G401 (cell line): ENCODE results near the gene TDRD1. TPM values are rescaled to one million over a fixed set of nuclear protein-coding genes. Genes with fewer than 3 reads are reported as not detected.
"Not testable (repeated sequence)": the region's sequence is repeated elsewhere in the genome, so short reads cannot be mapped to it uniquely, and the experiment has no call there.

ENCODE experiments used
- DNase-seq: peaks from one replicate; pipeline ENCODE4 v3.0.0-alpha.2; 2015; ENCODE audit warnings: low spot score
- in situ Hi-C: cut with HindIII; loops from 2 replicates; pipeline ENCODE4 v1.10.0; 2016; ENCODE audit warnings: low sequenced_read_pairs, mixed read lengths
- total RNA-seq: library from RNA; depleted of rRNA; stranded (reverse); fragments of >200 nt; shearing (Covaris generic); gene quantifications from 2 replicates; pipeline ENCODE4 v1.2.3, GENCODE V29; 2014; rRNA removed

Gene TDRD1, protein sequence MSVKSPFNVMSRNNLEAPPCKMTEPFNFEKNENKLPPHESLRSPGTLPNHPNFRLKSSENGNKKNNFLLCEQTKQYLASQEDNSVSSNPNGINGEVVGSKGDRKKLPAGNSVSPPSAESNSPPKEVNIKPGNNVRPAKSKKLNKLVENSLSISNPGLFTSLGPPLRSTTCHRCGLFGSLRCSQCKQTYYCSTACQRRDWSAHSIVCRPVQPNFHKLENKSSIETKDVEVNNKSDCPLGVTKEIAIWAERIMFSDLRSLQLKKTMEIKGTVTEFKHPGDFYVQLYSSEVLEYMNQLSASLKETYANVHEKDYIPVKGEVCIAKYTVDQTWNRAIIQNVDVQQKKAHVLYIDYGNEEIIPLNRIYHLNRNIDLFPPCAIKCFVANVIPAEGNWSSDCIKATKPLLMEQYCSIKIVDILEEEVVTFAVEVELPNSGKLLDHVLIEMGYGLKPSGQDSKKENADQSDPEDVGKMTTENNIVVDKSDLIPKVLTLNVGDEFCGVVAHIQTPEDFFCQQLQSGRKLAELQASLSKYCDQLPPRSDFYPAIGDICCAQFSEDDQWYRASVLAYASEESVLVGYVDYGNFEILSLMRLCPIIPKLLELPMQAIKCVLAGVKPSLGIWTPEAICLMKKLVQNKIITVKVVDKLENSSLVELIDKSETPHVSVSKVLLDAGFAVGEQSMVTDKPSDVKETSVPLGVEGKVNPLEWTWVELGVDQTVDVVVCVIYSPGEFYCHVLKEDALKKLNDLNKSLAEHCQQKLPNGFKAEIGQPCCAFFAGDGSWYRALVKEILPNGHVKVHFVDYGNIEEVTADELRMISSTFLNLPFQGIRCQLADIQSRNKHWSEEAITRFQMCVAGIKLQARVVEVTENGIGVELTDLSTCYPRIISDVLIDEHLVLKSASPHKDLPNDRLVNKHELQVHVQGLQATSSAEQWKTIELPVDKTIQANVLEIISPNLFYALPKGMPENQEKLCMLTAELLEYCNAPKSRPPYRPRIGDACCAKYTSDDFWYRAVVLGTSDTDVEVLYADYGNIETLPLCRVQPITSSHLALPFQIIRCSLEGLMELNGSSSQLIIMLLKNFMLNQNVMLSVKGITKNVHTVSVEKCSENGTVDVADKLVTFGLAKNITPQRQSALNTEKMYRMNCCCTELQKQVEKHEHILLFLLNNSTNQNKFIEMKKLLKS
- total RNA-seq: not detected in 2 replicates

DNA sequence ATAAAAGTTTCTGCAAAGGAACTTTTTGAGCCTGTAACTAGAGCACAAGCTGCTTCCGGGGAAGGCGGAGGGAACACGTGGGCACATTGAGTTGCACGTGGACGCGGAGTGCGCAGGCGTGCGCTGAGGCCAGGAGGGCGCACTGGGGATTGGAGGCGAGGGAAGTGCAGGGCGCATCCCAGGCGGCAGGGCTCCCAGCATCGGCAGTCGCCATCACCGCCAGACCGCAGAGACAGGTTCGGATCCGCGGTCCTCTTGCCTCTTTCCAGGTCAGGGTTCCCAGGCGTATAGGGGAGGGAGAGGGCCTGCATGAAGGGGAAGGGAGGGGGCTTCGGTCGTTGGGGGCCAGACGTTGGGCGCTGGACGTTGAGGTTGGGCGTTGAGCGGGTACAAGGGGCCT lies at the start of gene TDRD1:
TSS of gene TDRD1 (plus strand) at position 206 of the 400 bp plus-strand sequence. CDS start 8,479 bp downstream, outside the sequence.
- in situ Hi-C loops: no loop called here
- no peak for DNase-seq

DNA sequence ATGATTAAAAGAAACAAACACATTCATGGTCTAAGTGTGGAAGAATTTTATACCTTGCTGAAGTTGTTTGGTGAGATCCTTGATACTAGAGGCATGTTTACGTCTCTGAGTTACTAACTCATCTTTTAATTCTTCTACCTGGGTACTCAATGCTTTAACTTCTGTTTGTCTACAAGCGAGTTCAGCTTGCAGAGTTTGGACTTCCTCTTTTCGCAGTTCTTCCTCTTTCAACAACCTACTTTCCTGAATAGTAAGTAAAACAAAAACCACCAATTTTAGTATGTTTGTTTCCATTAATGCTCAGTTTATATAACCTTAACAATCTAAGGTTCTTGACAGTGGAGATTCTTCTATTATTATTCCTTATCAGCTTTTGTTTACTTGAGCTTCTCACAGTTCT lies 48.1 kb upstream of the TDRD1 start:
- DNase-seq: no peak
- in situ Hi-C loops: no loop called here

DNA sequence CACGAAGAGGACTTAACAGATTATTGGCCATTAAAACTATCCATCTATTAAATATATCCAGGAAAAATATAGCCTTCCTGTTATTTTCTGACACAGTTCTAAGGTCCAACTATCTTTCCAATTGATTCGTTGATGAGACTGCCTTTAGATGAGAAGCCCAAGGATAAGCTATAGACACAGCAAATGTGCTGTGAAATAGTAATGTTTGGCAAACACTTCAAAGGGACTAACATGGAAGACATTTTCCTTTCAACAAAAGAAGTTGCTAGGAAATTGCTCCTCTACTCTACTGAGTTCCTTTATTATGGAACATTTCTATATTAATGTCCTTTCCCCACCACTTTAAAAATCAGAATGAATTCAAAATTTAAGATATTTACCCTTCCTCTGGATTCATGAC lies 43.7 kb upstream of the TDRD1 start:
- in situ Hi-C loops: no loop called here
- no peak for DNase-seq

DNA sequence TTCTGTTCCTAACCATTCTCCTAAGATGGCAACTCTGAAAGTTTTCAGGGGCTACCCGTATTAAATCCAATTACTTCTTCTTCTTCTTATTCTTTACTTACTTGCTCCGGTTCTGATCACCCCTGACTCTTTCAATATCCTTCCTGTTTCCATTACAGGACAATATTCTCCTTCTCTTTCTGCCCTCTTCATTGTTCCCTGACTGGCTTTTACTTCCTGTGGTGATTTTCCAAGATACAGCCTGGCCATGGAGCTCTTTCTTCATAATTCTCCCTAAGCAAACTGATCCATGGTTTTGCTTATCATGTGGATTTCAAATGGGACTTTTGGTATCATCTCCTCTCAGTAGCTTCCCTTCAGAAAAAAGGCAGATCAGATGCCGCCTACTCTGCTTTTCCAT lies 40.6 kb upstream of the TDRD1 start:
- DNase-seq: no peak
- in situ Hi-C loops: no loop called here

DNA sequence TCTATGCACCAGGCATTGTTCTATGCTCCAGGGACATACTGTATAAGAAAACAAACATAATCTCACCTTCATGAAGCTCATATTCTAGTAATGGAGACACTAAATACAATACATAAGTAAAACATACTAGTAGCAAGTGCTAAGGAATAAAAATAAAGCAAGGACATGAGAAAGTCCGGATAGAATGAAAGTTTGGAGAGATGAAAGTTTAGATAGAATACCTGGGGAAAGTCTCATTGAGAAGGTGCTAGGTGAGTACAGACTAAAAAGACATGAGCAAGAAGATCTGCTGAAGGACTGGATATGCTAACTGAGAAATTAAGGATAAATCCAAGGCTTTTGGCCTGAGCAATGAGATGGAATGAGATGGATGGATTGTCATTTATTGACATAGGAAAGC lies 39.1 kb upstream of the TDRD1 start:
- in situ Hi-C loops: no loop called here

DNA sequence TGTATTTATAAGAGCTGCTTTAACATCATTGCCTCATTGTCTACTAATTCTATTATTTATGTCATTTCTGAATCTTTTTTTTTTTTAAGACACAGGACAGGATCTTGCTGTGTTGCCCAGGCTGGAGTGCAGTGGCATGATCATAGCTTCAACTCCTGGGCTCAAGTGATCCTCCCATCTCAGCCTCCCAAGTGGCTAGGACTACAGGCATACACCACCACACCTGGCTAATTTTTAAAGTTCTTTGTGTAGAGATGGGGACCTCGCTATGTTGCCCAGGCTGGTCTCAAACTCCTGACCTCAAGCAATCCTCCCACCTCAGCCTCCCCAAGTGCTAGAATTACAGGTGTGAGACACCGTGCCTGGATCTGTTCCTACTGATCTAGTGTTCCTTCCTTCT lies 38.3 kb upstream of the TDRD1 start:
- DNase-seq, in situ Hi-C loops: not testable (repeated sequence)

More for the DNA sequence above, 39.1 kb upstream of the TDRD1 start:
- DNase-seq: no peak

DNA sequence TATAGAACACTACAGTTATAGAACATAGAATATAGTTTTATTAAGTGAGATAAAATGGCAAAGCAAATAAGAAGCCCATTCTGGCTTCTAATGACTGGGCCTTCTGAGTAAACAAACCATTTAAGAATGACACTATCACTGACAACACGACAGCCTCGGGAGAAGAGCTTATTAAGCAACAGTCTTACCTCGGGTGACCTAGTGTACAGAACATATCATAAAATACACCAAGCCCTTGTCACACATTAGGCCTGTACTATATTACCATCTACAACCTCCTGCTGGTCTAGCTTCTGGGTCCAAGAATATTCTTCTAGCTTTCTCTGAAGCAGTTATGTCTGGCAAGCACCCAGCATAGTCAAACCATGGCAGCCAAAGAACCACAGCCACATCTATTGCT lies 37.1 kb upstream of the TDRD1 start:
- DNase-seq: no peak
- in situ Hi-C loops: no loop called here

DNA sequence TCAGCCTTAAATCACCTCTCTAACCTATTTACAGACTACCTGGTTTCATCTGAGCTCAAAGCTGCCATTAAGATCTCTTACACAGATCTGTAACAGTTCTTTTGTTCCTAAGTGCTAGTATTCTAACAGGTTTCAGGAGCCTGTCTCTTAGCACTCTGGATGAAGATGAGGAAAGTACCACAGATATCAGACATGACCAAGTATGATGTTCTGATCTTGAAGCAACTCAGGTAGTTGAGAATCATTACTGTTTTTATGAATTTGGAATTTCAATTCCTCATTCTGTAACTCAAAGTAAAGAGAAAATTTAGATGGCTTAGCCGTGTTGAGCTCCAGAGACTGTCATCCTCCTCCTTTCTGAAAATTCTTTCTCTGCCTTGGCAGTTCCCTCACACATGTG lies 36.0 kb upstream of the TDRD1 start:
- no peak for DNase-seq
- in situ Hi-C loops: no loop called here

DNA sequence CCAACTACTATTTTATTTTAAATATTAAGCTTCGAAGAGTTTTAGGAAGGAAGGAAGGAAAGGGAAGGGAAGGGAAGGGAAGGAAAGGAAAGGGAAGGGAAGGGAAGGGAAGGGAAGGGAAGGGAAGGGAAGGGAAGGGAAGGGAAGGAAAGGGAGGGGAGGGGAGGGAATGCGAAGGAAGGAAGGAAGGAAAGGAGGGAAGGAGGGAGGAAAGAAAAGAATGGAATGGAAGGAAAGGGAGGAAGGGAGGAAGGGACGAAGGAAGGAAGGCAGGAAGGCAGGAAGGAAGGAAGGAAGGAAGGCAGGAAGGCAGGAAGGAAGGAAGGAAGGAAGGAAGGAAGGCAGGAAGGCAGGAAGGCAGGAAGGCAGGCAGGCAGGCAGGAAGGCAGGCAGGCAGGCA lies 29.7 kb upstream of the TDRD1 start:
- in situ Hi-C loops, DNase-seq: not testable (repeated sequence)

DNA sequence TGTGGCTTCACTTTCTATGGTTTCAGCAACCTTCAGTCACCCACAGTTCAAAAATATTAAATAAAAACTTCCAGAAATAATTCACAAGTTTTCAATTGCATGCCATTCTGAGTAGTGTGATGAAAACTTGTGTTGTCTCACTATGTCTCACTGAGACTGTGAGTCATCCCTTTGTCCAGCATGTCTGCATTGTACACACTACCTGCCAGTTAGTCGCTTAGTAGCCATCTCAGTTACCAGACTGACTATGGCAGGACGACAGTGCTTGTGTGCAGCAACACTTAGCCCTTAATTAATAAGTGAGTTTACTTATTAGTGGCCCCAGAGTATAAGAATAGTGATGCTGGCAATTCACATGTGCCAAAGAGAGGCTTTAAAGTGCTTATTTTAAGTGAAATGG lies 27.7 kb upstream of the TDRD1 start:
- in situ Hi-C loops: no loop called here
- DNase-seq: no peak

DNA sequence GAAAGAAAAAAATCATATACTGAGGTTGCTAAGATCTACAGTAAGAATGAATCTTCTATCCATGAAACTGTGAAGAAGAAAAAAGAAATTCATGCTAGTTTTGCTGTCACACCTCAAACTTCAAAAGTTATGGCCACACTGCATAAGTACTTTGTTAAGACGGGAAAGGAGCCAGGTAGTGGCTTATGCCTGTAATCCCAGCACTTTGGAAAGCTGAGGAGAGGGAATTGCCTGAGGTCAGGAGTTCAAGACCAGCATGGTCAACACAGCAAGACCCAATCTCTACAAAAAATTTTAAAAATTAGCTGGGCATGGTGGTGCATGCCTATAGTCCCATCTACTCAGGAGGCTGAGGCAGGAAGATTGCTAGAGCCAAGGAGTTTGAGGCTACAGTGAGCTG lies 27.3 kb upstream of the TDRD1 start:
- no peak for DNase-seq
- in situ Hi-C loops: no loop called here

DNA sequence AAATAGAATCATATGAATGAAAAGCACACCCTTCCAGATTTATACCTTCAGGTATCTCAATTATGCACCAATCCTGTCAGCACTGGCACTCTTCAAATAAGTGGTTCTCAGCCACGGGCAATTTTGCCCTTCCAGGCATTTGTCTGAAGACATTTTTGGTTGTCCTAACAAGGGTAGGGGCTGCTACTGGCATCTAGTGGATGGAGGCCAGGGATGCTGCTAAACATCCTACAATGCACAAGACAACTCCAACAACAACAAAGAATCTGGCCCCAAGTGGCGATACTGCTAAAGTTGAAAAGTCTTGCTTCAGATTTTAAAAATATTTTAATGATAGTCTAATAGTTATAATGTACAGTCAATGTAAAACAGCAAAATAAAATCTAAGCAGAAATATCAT lies 21.2 kb upstream of the TDRD1 start:
- DNase-seq: no peak
- in situ Hi-C loops: no loop called here

DNA sequence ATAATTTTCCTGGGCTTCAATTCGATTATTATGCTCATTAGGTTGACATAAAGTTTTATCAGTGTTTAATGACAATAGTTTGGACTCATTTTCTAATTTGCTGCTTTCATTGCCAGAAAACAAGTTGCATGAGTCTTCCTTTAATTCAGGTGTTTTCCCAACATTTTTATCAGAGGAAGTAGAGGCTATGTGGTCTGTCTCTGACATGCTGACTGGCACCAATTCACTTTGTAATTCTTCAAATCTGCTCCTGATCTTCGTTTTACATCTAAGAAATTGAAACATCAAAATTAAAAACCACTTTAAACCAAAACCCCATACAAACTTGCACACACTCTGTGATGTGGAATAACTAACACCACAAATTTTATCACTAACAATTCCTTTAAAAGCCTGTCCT lies 16.1 kb upstream of the TDRD1 start:
- DNase-seq: no peak
- in situ Hi-C loops: no loop called here

DNA sequence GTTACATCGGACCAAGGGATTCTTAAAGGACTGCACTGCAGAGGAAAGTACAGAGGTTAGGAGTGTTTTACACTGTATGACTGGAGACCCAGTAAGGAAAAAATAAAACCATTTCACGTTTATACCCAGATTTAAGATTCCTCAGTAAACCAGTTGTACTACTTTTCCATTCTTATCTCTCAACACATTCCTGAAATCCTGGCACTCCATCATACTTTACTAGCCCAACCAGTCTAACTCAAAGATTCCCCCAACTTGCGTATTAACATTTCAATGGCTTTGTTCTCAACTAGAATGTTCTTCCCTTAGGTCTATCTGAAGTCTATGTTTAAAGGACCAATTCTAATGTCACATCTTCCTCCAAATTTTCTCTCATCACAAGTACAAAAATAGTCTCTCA lies 13.1 kb upstream of the TDRD1 start:
- DNase-seq: no peak
- in situ Hi-C loops: no loop called here

DNA sequence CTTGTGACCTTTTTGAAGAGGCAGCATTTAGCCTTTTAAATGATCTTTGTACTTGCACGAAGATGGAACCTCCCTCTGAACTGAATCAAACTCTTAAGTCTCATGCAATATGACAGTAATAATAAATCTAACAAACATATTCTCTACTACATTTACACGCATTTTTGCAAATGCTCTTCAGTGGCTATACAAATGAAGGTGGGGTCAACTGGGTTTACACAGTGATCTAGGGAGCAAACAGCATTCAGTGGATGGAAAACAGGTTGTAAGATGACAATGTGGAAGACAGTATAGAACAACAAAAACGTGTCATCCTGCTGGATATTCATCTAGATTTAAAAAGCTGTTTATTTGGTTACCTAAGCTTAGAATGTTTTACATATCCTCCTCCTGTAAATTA lies 12.7 kb upstream of the TDRD1 start:
- in situ Hi-C loops: no loop called here

DNA sequence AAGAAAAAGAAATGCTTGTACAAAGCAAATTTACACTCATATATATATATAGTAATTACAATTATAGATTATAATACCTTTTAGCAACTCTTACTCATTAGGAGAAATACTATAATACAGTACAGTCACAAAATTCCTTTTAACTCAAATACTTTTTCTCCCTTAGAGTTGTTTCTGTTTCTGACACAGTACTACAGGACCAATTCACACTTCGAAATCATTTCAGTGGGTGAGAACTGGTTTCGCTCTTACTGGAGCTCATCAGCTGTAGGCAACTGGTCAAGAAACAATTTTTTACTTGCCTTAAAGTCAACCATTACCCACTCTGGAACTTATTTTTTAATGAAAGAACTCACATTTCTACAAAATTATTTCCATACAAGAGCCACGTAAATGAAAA lies 11.2 kb upstream of the TDRD1 start:
- no peak for DNase-seq
- in situ Hi-C loops: no loop called here

More for the DNA sequence above, 12.7 kb upstream of the TDRD1 start:
- DNase-seq: no peak

DNA sequence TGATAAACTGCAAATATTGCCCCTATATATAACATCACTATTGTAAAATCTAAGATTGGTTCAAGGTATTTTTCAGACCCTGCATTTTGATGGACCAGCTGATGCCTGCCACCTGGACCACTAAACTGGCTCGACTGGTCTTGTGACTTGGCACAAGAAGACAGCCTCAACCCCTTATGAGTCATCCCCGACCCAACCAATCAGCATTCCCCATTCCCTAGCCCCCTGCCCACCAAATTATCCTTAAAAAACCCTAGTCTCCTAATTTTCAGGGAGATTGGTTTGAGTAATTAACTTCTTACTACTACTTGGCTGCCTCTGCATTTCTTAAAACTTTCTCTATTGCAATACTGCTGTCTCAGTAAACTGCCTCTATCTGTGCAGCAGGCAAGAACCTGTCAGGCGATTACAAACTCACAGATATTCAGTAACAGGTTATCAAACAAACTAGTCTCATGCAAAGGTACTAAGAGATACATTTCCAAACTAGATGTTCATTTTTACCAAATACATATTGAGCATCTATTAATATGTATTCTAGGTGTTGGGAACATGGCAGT lies 10.6 kb upstream of the TDRD1 start:
- in situ Hi-C loops: no loop called here
- no peak for DNase-seq

DNA sequence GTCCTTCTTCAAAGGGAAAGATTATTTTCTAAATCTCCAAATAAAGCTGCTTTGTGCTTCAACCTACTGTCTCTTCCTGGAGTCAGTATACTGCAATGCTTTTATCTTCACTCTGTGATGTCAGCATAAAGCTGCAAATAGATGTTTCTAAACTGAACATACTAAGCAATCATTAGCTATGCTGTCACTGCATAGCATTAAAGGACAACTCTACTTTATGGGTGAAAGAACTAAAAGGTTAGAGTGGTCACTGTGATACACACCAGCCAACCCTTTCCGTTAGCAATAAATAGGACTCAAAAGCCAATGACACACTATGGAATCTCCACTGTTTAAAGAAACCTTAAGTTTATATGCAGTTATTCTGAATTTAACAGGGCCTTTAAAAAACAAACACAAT lies 6.9 kb upstream of the TDRD1 start:
- in situ Hi-C loops: no loop called here
- DNase-seq: peak; percentile 29

DNA sequence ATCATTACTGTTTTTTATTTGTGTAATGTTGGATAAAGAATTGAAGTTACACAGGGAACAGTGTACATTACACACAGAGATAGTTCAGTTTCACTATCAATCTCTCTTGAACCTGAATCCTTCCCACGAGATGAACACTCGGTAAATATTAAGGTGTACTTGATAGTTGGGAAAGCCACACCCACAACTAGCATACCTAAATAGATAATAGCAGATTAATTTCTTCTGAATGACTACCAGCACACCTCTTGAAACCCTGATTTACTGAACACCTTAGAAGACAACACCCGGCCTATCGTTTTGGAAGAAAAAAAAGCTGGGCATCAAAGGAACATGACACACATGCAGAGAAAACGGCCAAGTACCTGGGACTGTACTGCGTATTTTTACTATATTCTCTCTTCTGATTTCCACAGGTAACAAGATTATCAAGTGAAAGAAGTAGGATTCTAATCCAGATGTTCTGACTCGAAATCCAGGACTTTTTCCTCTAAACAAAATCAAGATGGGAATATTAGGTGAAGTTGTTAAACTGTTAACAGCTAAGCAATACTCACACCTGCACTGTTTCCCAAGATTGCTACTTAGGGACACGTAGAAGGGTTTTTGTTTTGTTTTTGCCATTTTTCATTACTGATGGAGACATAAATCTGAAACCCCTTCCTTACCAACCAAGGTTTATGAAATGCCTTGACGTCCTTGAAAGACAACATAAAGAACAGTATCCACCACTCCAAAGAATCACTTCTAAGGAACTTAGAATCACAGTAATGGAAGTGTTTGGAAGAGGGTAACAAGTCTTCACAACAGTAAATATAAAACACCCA lies 6.2 kb upstream of the TDRD1 start:
- DNase-seq: peak; percentile 55
- in situ Hi-C loops: no loop called here
